ENCODE results near the gene WDR5B. TPM values are rescaled to one million over a fixed set of nuclear protein-coding genes. Genes with fewer than 3 reads are reported as not detected.
"Not testable (repeated sequence)": the region's sequence is repeated elsewhere in the genome, so short reads cannot be mapped to it uniquely, and the experiment has no call there.

Gene WDR5B
- polyA plus RNA-seq, 1 donor, result 7.6 TPM

DNA sequence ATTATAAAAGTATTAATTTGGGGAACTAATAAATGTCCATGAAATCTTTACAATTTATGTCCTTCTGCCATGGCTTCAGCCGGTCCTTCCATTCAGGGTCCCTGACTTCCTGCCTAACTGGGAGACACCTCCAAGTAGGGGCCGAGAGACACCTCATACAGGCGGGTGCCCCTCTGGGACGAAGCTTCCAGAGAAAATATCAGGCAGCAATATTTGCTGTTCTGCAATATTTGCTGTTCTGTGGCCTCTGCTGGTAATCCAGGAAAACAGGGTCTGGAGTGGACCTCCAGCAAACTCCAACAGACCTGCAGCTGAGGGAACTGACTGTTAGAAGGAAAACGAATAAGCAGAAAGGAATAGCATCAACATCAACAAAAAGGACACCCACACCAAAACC lies 28.6 kb upstream of the WDR5B start:
- H3K36me3 ChIP-seq (ENCODE audit: control insufficient read depth, insufficient read depth, low read length), result peaks cover 53% of the 10 kb centered on the region
- not testable (repeated sequence) for H3K27ac ChIP-seq (ENCODE audit: low read length); H3K27me3 ChIP-seq (ENCODE audit: control insufficient read depth, insufficient read depth, low read length); DNase-seq; H3K9me3 ChIP-seq (ENCODE audit: control insufficient read depth, low read depth, low read length); H3K4me3 ChIP-seq (ENCODE audit: low read length); H3K4me1 ChIP-seq (ENCODE audit: control insufficient read depth, insufficient read depth, low read length)
- WGBS (ENCODE audit: insufficient coverage, low lambda C conversion rate), result no CpG with 5 or more reads among the region's 5 CpGs

DNA sequence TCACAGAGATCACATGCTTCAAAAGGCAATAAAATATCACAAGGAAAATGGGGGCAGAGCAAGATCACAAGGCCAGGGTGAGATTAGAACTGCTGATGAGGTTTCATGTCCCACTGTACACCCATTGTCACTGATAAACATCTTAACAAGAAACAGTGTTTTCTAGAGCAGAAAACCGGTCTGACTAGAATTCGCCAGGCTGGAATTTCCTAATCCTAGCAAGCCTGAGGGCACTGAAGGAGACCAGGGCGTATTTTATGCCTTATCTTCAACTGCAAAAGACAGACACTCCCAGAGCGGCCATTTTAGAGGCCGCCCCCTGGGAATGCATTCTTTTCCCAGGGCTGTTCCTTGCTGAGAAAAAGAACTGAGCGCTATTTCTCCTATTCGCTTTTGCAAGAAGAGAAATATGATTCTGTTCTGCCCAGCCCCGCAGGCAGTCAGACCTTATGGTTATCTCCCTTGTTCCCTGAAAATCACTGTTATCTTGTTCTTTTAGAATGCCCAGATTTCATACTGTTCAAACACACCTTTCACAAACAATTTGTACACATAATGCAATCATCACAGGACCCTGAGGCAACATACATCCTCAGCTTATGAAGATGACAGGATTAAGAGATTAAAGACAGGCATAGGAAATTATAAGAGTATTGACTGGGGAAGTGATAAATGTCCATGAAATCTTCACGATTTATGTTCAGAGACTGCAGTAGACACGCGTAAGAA lies 28.1 kb upstream of the WDR5B start:
- DNase-seq; H3K27me3 ChIP-seq (ENCODE audit: control insufficient read depth, insufficient read depth, low read length); H3K4me3 ChIP-seq (ENCODE audit: low read length); H3K4me1 ChIP-seq (ENCODE audit: control insufficient read depth, insufficient read depth, low read length); H3K9me3 ChIP-seq (ENCODE audit: control insufficient read depth, low read depth, low read length); H3K27ac ChIP-seq (ENCODE audit: low read length): not testable (repeated sequence)
- peaks cover 53% of the 10 kb centered on the region for H3K36me3 ChIP-seq (ENCODE audit: control insufficient read depth, insufficient read depth, low read length)
- WGBS (ENCODE audit: insufficient coverage, low lambda C conversion rate), result 80% methylated on average over 2 of the region's 11 CpGs

- no peak for DNase-seq
- H3K27ac ChIP-seq (ENCODE audit: low read length), result no peak overlapping the region
Observed at GRCh38 chr3:122443090-122443489, 27.2 kb upstream of the WDR5B start.

DNA sequence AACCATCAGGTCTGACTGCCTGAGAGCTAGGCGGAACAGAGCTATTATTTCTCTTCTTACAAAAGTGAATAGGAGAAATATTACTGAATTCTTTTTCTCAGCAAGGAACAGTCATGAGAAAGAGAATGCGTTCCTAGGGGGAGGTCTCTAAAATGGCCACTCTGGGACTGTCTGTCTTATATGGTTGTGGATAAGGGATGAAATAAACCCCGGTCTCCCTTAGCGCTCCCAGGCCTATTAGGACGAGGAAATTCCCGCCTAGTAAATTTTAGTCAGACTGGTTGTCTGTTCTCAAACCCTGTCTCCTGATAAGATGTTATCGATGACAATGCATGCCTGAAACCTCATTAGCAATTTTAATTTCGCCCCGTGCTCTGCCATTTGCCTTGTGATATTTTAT lies 20.1 kb upstream of the WDR5B start:
- Histone ChIP-seq H3K36me3 (ENCODE audit: control insufficient read depth, insufficient read depth, low read length) (peaks cover 62% of the 10 kb centered on the region), H3K9me3 (ENCODE audit: control insufficient read depth, low read depth, low read length) (peaks cover 11% of the 10 kb centered on the region), H3K27me3 (ENCODE audit: control insufficient read depth, insufficient read depth, low read length) (no peaks in the 10 kb centered on the region), H3K4me3 (ENCODE audit: low read length) (no peak overlapping the region), H3K4me1 (ENCODE audit: control insufficient read depth, insufficient read depth, low read length) (no peaks in the 10 kb centered on the region), H3K27ac (ENCODE audit: low read length) (no peak overlapping the region)
- no peak for DNase-seq
- WGBS (ENCODE audit: insufficient coverage, low lambda C conversion rate), result 100% methylated on average over 3 of the region's 9 CpGs

More at GRCh38 chr3:122443090-122443489, 27.2 kb upstream of the WDR5B start:
- Histone ChIP-seq H3K9me3 (ENCODE audit: control insufficient read depth, low read depth, low read length) (peaks cover 2% of the 10 kb centered on the region), H3K4me3 (ENCODE audit: low read length) (no peak overlapping the region), H3K4me1 (ENCODE audit: control insufficient read depth, insufficient read depth, low read length) (no peaks in the 10 kb centered on the region), H3K27me3 (ENCODE audit: control insufficient read depth, insufficient read depth, low read length) (no peaks in the 10 kb centered on the region), H3K36me3 (ENCODE audit: control insufficient read depth, insufficient read depth, low read length) (peaks cover 54% of the 10 kb centered on the region)
- no CpG with 5 or more reads among the region's 10 CpGs for WGBS (ENCODE audit: insufficient coverage, low lambda C conversion rate)

DNA sequence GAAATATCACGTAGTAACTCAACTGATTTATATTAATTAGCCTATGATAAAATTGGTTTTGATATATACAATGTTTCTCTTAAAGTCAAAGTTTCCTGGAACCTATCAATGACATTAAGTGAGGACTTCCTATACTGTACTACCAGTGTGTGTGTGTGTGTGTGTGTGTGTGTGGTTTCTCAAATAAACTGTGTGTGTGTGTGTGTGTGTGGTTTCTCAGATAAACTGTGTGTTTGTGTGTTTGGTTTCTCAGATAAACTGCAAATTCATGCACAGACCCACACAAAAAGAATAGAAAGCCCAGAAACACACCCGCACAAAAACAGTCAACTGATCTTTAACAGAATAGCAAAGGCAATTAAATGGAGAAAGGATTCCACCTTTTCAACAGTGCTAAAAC lies 14.5 kb upstream of the WDR5B start:
- no peak overlapping the region for H3K4me3 ChIP-seq (ENCODE audit: low read length)
- no peaks in the 10 kb centered on the region for H3K27me3 ChIP-seq (ENCODE audit: control insufficient read depth, insufficient read depth, low read length)
- H3K9me3 ChIP-seq (ENCODE audit: control insufficient read depth, low read depth, low read length), result peaks cover 5% of the 10 kb centered on the region
- H3K27ac ChIP-seq (ENCODE audit: low read length), result no peak overlapping the region
- 100% methylated on average over 1 of the region's 2 CpGs for WGBS (ENCODE audit: insufficient coverage, low lambda C conversion rate)
- DNase-seq, result no peak
- no peaks in the 10 kb centered on the region for H3K4me1 ChIP-seq (ENCODE audit: control insufficient read depth, insufficient read depth, low read length)
- peaks cover 42% of the 10 kb centered on the region for H3K36me3 ChIP-seq (ENCODE audit: control insufficient read depth, insufficient read depth, low read length)

DNA sequence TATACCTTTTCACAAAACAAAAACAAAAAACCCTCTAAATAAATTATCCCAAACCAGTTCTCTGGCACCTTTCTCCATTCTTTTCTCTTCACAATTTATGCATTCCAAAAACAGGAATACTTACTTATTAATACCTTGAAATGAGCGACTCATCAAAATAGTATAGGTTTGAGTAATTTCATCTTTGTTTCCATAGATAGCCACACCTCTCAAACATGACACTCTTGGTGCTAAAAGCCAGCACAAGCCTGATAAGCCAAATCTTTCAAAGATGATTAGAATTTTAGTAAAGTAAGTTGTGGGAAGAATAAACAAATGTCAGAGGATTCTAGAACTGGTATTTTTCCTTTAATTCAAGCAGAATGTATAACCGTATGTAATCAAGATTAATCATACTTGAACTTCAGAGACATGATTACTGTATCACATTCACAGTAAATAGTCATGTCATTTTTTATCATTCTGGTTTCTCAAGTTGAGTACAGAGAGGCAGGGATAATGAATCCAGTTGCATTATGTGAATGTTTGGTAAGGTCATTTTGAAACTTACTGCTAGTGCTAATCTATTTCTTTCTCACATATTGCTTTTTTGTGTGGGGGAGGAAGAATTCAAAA lies 12.1 kb upstream of the WDR5B start:
- no peak for DNase-seq
- no peak overlapping the region for H3K27ac ChIP-seq (ENCODE audit: low read length)
- no peaks in the 10 kb centered on the region for H3K4me1 ChIP-seq (ENCODE audit: control insufficient read depth, insufficient read depth, low read length)
- peaks cover 34% of the 10 kb centered on the region for H3K36me3 ChIP-seq (ENCODE audit: control insufficient read depth, insufficient read depth, low read length)
- whole genome bisulfite sequencing (ENCODE audit: insufficient coverage, low lambda C conversion rate), result no CpG with 5 or more reads among the region's 2 CpGs
- no peaks in the 10 kb centered on the region for H3K27me3 ChIP-seq (ENCODE audit: control insufficient read depth, insufficient read depth, low read length)
- H3K4me3 ChIP-seq (ENCODE audit: low read length), result no peak overlapping the region
- peaks cover 5% of the 10 kb centered on the region for H3K9me3 ChIP-seq (ENCODE audit: control insufficient read depth, low read depth, low read length)

DNA sequence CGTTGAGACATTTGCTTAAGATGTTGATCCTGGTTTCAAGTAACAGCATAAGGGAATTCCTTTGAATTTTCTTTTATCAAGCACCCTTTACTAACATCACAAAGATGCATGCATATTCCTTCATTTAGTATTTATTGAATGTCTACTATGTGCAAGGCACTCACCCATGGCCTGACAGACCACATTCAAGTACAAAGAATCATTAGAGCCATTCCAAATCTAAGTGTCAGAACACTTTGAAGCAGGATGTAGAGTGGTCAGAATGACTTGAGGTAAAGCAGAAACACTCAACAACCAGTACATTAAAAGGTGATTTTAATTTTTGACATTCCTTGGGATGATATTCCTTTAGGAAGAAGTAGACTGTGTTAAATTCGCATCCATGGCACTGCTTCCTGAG lies 6.0 kb upstream of the WDR5B start:
- no CpG with 5 or more reads among the region's 2 CpGs for WGBS (ENCODE audit: insufficient coverage, low lambda C conversion rate)
- no peak overlapping the region for H3K27ac ChIP-seq (ENCODE audit: low read length)
- no peak overlapping the region for H3K4me3 ChIP-seq (ENCODE audit: low read length)
- H3K9me3 ChIP-seq (ENCODE audit: control insufficient read depth, low read depth, low read length), result no peaks in the 10 kb centered on the region
- DNase-seq, result no peak
- peaks cover 8% of the 10 kb centered on the region for H3K4me1 ChIP-seq (ENCODE audit: control insufficient read depth, insufficient read depth, low read length)
- H3K27me3 ChIP-seq (ENCODE audit: control insufficient read depth, insufficient read depth, low read length), result no peaks in the 10 kb centered on the region
- H3K36me3 ChIP-seq (ENCODE audit: control insufficient read depth, insufficient read depth, low read length), result peaks cover 26% of the 10 kb centered on the region

GRCh38 chr3:122421101-122421500 lies 5.2 kb upstream of the WDR5B start:
- H3K36me3 ChIP-seq (ENCODE audit: control insufficient read depth, insufficient read depth, low read length), result peaks cover 19% of the 10 kb centered on the region
- H3K27me3 ChIP-seq (ENCODE audit: control insufficient read depth, insufficient read depth, low read length), result no peaks in the 10 kb centered on the region
- no peak for DNase-seq
- peaks cover 8% of the 10 kb centered on the region for H3K4me1 ChIP-seq (ENCODE audit: control insufficient read depth, insufficient read depth, low read length)
- H3K27ac ChIP-seq (ENCODE audit: low read length), result no peak overlapping the region
- no CpG with 5 or more reads among the region's 4 CpGs for WGBS (ENCODE audit: insufficient coverage, low lambda C conversion rate)
- no peaks in the 10 kb centered on the region for H3K9me3 ChIP-seq (ENCODE audit: control insufficient read depth, low read depth, low read length)
- H3K4me3 ChIP-seq (ENCODE audit: low read length), result no peak overlapping the region

GRCh38 chr3:122416966-122417365 lies 1.1 kb upstream of the WDR5B start:
- Histone ChIP-seq H3K36me3 (ENCODE audit: control insufficient read depth, insufficient read depth, low read length) (peaks cover 3% of the 10 kb centered on the region), H3K9me3 (ENCODE audit: control insufficient read depth, low read depth, low read length) (no peaks in the 10 kb centered on the region), H3K4me3 (ENCODE audit: low read length) (peak overlapping the region; percentile 91), H3K4me1 (ENCODE audit: control insufficient read depth, insufficient read depth, low read length) (peaks cover 17% of the 10 kb centered on the region), H3K27me3 (ENCODE audit: control insufficient read depth, insufficient read depth, low read length) (no peaks in the 10 kb centered on the region), H3K27ac (ENCODE audit: low read length) (peak overlapping the region; percentile 96)
- no CpG with 5 or more reads among the region's 14 CpGs for WGBS (ENCODE audit: insufficient coverage, low lambda C conversion rate)
- peak; percentile 4 to 7 for DNase-seq

- H3K27ac ChIP-seq (ENCODE audit: low read length), result peak overlapping the region; percentile 96
- 80% methylated on average over 1 of the region's 10 CpGs for WGBS (ENCODE audit: insufficient coverage, low lambda C conversion rate)
- peak; percentile 26 to 56 for DNase-seq
- peak overlapping the region; percentile 91 for H3K4me3 ChIP-seq (ENCODE audit: low read length)
- H3K27me3 ChIP-seq (ENCODE audit: control insufficient read depth, insufficient read depth, low read length), result no peaks in the 10 kb centered on the region
- H3K4me1 ChIP-seq (ENCODE audit: control insufficient read depth, insufficient read depth, low read length), result peaks cover 17% of the 10 kb centered on the region
- H3K36me3 ChIP-seq (ENCODE audit: control insufficient read depth, insufficient read depth, low read length), result peaks cover 11% of the 10 kb centered on the region
- no peaks in the 10 kb centered on the region for H3K9me3 ChIP-seq (ENCODE audit: control insufficient read depth, low read depth, low read length)
Observed at GRCh38 chr3:122415104-122415744, 638 bp downstream of the WDR5B start.

Measured in large intestine (tissue), 3 donors.